ENCODE measurements around the gene ZNF84. TPM values are rescaled to one million over a fixed set of nuclear protein-coding genes. Genes with fewer than 3 reads are reported as not detected.

Gene ZNF84
- total RNA-seq, 1 donor from 2014 or later: 20.4 TPM

DNA sequence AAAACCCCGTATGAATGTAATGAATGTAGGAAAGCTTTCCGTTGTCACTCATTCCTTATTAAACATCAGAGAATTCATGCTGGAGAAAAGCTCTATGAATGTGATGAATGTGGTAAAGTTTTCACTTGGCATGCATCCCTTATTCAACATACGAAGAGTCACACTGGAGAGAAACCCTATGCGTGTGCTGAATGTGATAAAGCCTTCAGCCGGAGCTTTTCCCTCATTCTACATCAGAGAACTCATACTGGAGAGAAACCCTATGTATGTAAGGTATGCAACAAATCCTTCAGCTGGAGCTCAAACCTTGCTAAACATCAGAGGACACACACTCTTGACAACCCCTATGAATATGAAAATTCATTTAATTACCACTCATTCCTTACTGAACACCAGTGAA, 68.9 kb downstream of the ZNF84 start:
- DNase-seq: no peak
- no peak for ATAC-seq
- intact Hi-C loops (cut with micrococcal nuclease): loop anchor here (5.0 kb wide), 2 partner anchors 44 to 59 kb away; no protein-coding TSS in a partner anchor

DNA sequence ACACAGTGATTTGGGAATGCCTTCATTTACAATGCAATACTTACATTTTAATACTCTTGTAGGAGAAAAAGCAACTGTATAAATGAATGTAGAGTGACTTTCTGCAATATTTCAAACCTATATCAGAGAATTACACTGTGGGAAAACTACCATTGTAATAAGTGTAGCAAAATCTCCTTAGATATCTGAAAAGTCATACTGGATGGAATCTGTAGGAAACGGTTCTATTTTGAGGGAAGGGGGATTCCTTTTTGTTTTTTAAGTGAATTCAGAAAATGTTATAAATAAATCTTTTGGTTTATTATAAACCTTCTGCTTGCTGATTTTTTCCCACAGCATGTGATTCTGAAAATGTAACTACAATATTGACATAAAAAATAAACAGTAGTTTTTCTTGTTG, 69.8 kb downstream of the ZNF84 start:
- intact Hi-C loops (cut with micrococcal nuclease): loop anchor here (5.0 kb wide), 2 partner anchors 45 to 60 kb away; no protein-coding TSS in a partner anchor
- DNase-seq: no peak
- no peak for ATAC-seq

DNA sequence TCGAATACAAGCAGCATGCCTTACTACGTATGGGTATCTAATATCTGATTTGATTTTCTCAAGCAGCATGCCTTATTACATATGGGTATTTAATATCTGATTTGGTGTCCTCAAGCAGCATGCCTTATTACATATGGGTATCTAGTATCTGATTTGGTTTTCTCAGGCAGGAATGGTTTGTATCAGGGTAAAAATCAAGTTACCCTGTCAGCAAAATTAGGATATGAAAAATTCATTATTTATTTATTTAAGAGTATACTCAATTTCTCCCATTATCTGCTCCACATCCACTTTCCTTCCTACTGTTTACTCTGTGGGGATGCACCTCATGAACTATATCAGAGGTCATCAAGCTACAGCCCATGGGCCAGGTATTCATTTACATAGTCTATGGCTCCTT, 70.8 kb downstream of the ZNF84 start:
- intact Hi-C loops (cut with micrococcal nuclease): loop anchor here (5.0 kb wide), 2 partner anchors 46 to 61 kb away; no protein-coding TSS in a partner anchor
- DNase-seq: no peak
- ATAC-seq: no peak

Other genes with a start within 250 kb of the ZNF84 start
- 26.3 TPM for gene GOLGA3, start 208.6 kb upstream of the ZNF84 start, total RNA-seq
- gene CHFR, start 149.9 kb upstream of the ZNF84 start, total RNA-seq: 15.1 TPM
- gene ZNF605, start 81.2 kb upstream of the ZNF84 start, total RNA-seq: 13.9 TPM
- gene ZNF26, start 51.1 kb upstream of the ZNF84 start, total RNA-seq: 4.7 TPM
- gene ZNF140, start 43.4 kb downstream of the ZNF84 start, total RNA-seq: 6.5 TPM
- gene ZNF891, start 92.8 kb downstream of the ZNF84 start, total RNA-seq: 1.0 TPM
- gene ZNF10, start 93.1 kb downstream of the ZNF84 start, total RNA-seq: 8.1 TPM
- gene ZNF268, start 144.0 kb downstream of the ZNF84 start, total RNA-seq: 9.6 TPM
- not detected for gene ANHX, start 198.4 kb downstream of the ZNF84 start, total RNA-seq